ENCODE results near the gene GCH1.
"Not testable (repeated sequence)": the region's sequence is repeated elsewhere in the genome, so short reads cannot be mapped to it uniquely, and the experiment has no call there.

GCH1 gene

GRCh38 chr14:54816450-54816849, 86.2 kb downstream of the GCH1 start:
- DNase-seq: no peak

- no peak for DNase-seq
Observed at GRCh38 chr14:54815515-54815914, 87.1 kb downstream of the GCH1 start.

GRCh38 chr14:54815016-54815415, 87.6 kb downstream of the GCH1 start:
- no peak for DNase-seq

DNA sequence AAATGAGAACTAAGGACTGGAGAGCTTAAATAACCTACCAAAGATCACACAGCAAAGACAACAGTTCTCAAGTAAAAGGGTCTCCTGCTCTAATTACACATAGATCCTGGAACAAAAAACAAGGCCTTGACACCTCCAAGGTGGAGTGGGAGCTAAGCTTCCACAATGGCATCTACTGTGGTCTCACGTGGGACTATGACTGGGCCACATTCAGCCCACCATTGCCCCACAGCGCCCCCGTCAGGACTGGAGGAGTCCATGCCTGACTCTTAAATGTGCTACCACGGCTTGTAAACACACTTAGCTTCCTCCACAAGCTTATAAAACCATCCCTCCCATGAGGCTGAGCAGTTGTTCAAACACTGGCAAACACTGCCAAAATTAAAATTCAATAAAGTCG, 88.5 kb downstream of the GCH1 start:
- DNase-seq: no peak

GRCh38 chr14:54813081-54813480, 89.5 kb downstream of the GCH1 start:
- no peak for DNase-seq

DNA sequence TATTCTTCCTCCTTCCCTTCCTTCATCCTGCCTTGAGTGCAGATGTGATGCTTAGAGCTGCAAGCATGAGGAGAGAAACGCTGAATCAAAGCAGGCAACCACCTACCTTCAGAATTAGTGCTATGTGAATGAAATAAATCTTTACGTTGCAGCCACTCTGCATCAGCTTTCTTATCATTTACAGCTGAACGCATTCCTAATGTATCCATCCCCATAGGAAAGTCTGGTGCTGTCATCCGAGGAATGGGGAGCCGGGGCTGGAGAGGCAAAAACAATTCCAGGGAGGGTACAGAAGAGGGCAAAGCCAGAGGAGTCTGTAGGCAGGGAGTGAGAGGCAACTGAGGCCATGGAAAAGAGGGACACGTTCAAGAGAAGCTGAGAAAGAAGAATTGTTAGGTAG, 90.0 kb downstream of the GCH1 start:
- DNase-seq: no peak

DNA sequence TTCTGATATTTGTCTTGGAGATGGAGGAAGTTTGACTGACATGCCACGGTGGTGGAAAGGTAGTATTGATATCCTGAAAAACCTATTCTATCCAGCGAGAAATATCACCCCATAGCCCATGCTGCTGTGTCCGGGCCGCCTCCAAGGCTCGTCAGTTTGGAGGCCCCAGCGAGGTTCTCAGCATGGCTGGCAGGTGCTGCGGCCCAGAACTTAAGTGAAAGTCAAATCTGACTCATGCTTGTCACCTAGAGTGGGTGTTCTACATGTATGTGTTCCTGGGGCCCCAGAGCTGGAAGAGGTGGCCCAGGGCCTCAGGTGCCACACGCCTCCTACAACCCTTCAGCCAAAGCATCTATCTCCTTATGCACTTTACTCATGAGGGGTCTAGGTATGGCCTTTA, 92.9 kb downstream of the GCH1 start:
- DNase-seq: no peak

- no peak for DNase-seq
Observed at GRCh38 chr14:54808326-54809161, 94.1 kb downstream of the GCH1 start.

- no peak for DNase-seq
Observed at GRCh38 chr14:54807881-54808280, 94.7 kb downstream of the GCH1 start.

DNA sequence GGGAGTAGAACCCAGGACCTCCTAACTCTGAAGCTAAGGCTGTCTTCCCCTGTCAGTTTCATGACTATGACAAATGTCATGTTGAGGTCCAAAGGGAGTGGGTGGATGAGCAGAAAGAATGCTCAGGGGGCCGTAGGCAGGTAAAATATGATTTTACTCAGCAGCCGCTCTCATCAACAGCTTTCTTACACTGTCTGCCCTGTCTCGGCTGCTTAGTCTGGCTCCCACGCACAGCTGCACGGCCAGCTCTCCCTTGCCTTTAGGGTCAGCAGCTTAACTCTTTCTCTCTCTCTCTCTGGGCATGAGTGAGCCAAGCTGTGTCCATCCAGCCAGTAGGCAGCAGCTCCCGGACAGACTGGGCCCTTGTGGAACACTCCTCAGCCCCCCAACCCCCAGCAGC, 95.2 kb downstream of the GCH1 start:
- no peak for DNase-seq

DNA sequence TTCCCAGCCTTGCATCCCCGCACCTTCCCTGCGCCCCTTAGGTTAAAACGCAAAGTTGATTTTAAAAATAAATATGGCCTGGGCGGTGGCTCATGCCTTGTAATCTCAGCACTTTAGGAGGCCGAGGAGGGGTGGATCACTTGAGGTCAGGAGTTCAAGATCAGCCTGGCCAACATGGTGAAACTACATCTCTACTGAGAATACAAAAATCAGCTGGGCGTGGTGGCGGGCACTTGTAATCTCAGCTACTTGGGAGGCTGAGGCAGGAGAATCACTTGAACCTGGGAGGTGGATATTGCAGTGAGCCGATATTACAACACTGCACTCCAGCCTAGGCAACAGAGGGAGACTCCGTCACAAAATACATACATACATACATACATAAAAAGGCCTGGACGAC, 96.0 kb downstream of the GCH1 start:
- no peak for DNase-seq

- DNase-seq: peak; percentile 47
Observed at GRCh38 chr14:54805445-54806322, 96.9 kb downstream of the GCH1 start.

DNA sequence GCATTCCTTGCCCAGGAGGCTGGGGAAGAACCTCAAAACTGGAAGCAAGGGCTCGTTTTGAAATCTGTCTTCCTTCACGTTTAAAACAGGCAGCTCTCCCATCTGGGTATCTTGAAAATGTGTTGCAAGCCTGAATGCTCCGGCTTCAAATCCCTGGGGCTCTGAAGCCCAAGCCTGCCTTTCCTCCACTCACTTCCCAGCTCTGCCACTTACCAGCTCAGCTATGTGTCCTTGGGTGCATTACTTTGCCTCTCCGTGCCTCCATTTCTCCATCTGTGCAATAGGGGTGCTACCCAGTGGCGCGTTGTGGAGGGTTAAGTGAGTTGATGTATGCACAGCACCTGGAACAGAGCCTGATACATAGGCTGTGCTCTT, 97.6 kb downstream of the GCH1 start:
- no peak for DNase-seq

DNA sequence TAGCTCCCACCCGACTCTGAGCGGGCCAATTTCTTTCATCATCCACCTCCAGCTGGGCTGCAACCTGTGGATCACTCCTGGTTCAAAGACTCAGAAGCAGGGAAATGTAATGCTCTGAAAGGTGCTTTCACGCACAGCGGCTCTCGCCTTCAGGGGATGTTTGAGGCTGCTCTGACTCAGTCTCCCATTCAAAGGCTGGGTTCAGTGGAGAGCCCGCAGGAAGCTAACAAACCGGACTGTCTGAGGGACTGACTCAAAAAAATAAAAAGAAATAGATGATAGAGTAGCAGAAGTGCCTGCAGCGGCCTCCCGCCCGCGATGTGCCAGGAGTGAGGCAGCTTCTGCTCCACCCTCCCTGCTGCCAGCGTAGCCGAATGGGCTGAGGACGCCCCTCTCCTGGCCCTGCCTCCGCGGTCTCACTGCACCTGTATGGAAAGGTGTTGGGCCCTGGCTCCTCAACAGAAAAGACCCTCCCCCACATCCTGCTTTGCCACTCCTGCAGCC, 98.0 kb downstream of the GCH1 start:
- DNase-seq: no peak

- DNase-seq: no peak
Observed at GRCh38 chr14:54803926-54804537, 98.6 kb downstream of the GCH1 start.

GRCh38 chr14:54803396-54803795, 99.2 kb downstream of the GCH1 start:
- DNase-seq: no peak

GRCh38 chr14:54801482-54801881, 101.1 kb downstream of the GCH1 start:
- not testable (repeated sequence) for DNase-seq

GRCh38 chr14:54798465-54799124, 104.0 kb downstream of the GCH1 start:
- DNase-seq: no peak

DNA sequence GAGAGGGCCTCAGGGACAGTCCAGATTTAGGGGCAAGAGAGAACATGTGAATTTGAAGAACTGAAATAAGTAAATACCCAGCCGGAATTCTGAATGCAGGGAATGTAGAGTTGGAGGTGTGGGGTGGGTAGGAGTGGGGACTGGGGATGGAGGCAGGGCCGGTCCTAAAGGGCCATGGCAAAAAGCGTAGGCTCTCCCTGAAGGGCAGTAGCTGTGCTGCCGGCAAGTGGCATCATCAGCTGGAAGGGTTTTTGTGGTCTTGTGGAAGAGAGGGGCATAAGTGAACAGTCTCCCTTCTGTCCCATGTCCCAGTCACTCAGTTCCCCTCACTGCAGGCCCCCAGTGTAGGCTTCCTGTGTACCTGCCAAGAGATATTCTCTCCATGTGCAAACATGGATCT, 104.6 kb downstream of the GCH1 start:
- DNase-seq: no peak

- no peak for DNase-seq
Observed at GRCh38 chr14:54797556-54797955, 105.1 kb downstream of the GCH1 start.

DNA sequence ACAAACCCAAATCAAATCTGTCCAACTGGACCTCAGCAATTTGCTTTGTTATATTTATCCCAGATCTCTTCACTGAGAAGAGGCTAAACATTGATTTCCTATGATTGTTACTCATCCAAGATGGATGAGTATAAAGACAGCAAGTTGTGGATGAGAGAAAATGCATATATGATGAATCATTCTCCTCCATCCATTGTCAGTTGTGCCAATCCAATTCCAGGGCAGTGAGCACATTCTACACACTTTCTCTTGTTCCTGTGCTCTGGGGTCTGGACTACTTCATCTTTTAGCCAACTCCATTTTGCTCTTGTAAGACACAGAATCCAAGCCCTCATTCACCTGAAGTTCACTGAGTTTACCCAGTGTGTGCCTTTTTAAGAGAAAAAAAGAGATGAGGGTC, 105.7 kb downstream of the GCH1 start:
- no peak for DNase-seq

DNA sequence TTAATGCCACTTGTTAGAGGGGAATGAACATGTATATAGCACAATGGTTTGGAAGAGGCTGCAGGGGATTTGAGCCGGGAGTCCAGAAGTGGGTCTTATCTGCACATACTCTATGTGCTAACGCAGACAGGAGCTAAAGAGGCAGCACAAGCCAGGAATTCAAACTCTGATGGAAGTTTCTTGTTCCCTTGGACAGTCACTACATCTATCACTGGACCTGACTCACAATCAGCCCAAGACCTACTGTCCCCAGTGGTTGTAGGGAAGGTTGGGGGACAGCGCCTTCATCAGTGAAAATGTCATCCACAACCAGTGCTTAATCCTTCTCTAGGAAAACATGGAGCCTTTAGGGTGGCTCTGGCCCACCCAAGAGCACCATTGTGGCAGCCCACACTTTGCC, 107.8 kb downstream of the GCH1 start:
- no peak for DNase-seq

- no peak for DNase-seq
Observed at GRCh38 chr14:54794159-54794558, 108.5 kb downstream of the GCH1 start.

All from activated effector memory CD4-positive, alpha-beta T cell treated with Interleukin-2 at 50 U/mL for 16 hours (primary cell).